H9 (cell line): Measurements from ENCODE around the gene OGFOD2. TPM values are rescaled to one million over a fixed set of nuclear protein-coding genes. Genes with fewer than 3 reads are reported as not detected.
A peak's percentile ranks its signal among the peaks of the same experiment; 100 is the strongest.

Experiments used
- DNase-seq: peaks from one replicate; pipeline ENCODE4 v3.0.0-alpha.2; 2017
- H2AFZ ChIP-seq: one replicate; pipeline ENCODE4 v1.6.1; 2013; ENCODE audit warnings: mild to moderate bottlenecking, low read length, control low read depth, moderate library complexity
- H2AK5ac ChIP-seq: 2 replicates; pipeline ENCODE4 v1.6.1; 2013; ENCODE audit warnings: low read length, control low read depth, mixed read lengths; ENCODE audit not compliant: insufficient read length
- H2BK120ac ChIP-seq: one replicate; pipeline ENCODE4 v1.6.1; 2013; ENCODE audit warnings: low read depth, mild to moderate bottlenecking, low read length, control low read depth, inconsistent platforms; ENCODE audit not compliant: poor library complexity, severe bottlenecking
- H2BK12ac ChIP-seq: 2 replicates; pipeline ENCODE4 v1.6.1; 2013; ENCODE audit warnings: low read length, control low read depth, mixed read lengths, low read depth; ENCODE audit not compliant: insufficient read length
- H2BK15ac ChIP-seq: 2 replicates; pipeline ENCODE4 v1.6.1; 2013; ENCODE audit warnings: low read depth, low read length, control low read depth
- H2BK20ac ChIP-seq: one replicate; pipeline ENCODE4 v1.6.1; 2013; ENCODE audit warnings: low read depth, mild to moderate bottlenecking, low read length, control low read depth, inconsistent platforms; ENCODE audit not compliant: poor library complexity, severe bottlenecking
- H2BK5ac ChIP-seq: 2 replicates; pipeline ENCODE4 v1.6.1; 2013; ENCODE audit warnings: low read length, control low read depth, mixed read lengths; ENCODE audit not compliant: insufficient read length
- H3K14ac ChIP-seq: 2 replicates; pipeline ENCODE4 v1.6.1; 2013; ENCODE audit warnings: low read length, control low read depth; ENCODE audit not compliant: insufficient read depth
- H3K18ac ChIP-seq: 2 replicates; pipeline ENCODE4 v1.6.1; 2013; ENCODE audit warnings: low read depth, mild to moderate bottlenecking, mixed read lengths, low read length, control low read depth; ENCODE audit not compliant: insufficient read length
- H3K23ac ChIP-seq: 2 replicates; pipeline ENCODE4 v1.6.1; 2013; ENCODE audit warnings: low read length, control low read depth, mixed read lengths, low read depth; ENCODE audit not compliant: insufficient read length
- H3K23me2 ChIP-seq: 2 replicates; pipeline ENCODE4 v1.6.1; 2013; ENCODE audit warnings: low read depth, mild to moderate bottlenecking, mixed read lengths, low read length, control low read depth; ENCODE audit not compliant: insufficient read length, poor library complexity, severe bottlenecking
- H3K27ac ChIP-seq: 2 replicates; pipeline ENCODE4 v1.5.1; 2013; ENCODE audit warnings: low read length, control low read depth, mixed read lengths, low read depth; ENCODE audit not compliant: insufficient read length
- H3K27me3 ChIP-seq: 2 replicates; pipeline ENCODE4 v1.6.1; 2013; ENCODE audit warnings: low read length, control low read depth, inconsistent platforms; ENCODE audit not compliant: insufficient read depth
- H3K4ac ChIP-seq: 2 replicates; pipeline ENCODE4 v1.6.1; 2013; ENCODE audit warnings: low read depth, mild to moderate bottlenecking, control low read depth, inconsistent platforms, low read length, moderate library complexity
- H3K4me1 ChIP-seq: 2 replicates; pipeline ENCODE4 v1.6.1; 2013; ENCODE audit warnings: low read length, control low read depth, inconsistent platforms; ENCODE audit not compliant: insufficient read depth
- H3K4me2 ChIP-seq: 2 replicates; pipeline ENCODE4 v1.6.1; 2013; ENCODE audit warnings: low read length, control low read depth, mixed read lengths; ENCODE audit not compliant: insufficient read length, insufficient read depth
- H3K56ac ChIP-seq: 2 replicates; pipeline ENCODE4 v1.6.1; 2013; ENCODE audit warnings: low read depth, mild to moderate bottlenecking, mixed read lengths, low read length, control low read depth; ENCODE audit not compliant: insufficient read length
- H3K79me1 ChIP-seq: 2 replicates; pipeline ENCODE4 v1.6.1; 2013; ENCODE audit warnings: low read depth, mild to moderate bottlenecking, moderate library complexity, low read length, control low read depth, inconsistent platforms; ENCODE audit not compliant: insufficient read depth, poor library complexity, severe bottlenecking
- H3K79me2 ChIP-seq: 2 replicates; pipeline ENCODE4 v1.6.1; 2013; ENCODE audit warnings: low read length, control low read depth, inconsistent platforms; ENCODE audit not compliant: insufficient read depth
- H3K9ac ChIP-seq: 2 replicates; pipeline ENCODE4 v1.6.1; 2013; ENCODE audit warnings: low read length, control low read depth, mixed read lengths; ENCODE audit not compliant: insufficient read length; ENCODE audit errors: extremely low read depth
- H3K9me3 ChIP-seq: one replicate; pipeline ENCODE4 v1.6.1; 2013; ENCODE audit warnings: low read depth, low read length, inconsistent platforms; ENCODE audit not compliant: control insufficient read depth
- H3T11ph ChIP-seq: one replicate; pipeline ENCODE4 v1.6.1; 2013; ENCODE audit warnings: mild to moderate bottlenecking, low read length, control low read depth, inconsistent platforms
- H4K20me1 ChIP-seq: one replicate; pipeline ENCODE4 v1.6.1; 2013; ENCODE audit not compliant: control insufficient read depth, insufficient read length, insufficient read depth
- H4K5ac ChIP-seq: 2 replicates; pipeline ENCODE4 v1.6.1; 2013; ENCODE audit warnings: low read depth, mild to moderate bottlenecking, mixed read lengths, low read length, control low read depth; ENCODE audit not compliant: insufficient read length
- H4K8ac ChIP-seq: replicated peaks from 2 replicates; pipeline ENCODE4 v1.6.1; 2013; ENCODE audit warnings: low read length, control low read depth, mixed read lengths, low read depth; ENCODE audit not compliant: insufficient read length
- H4K91ac ChIP-seq: 2 replicates; pipeline ENCODE4 v1.6.1; 2013; ENCODE audit warnings: low read depth, mild to moderate bottlenecking, moderate library complexity, mixed read lengths, low read length, control low read depth; ENCODE audit not compliant: insufficient read length
- H3K27ac Mint-ChIP-seq, 3 experiments: 2 replicates in 2 of 3; 3 replicates in 1 of 3; pipeline ENCODE4 v1.8.0; 2020 to 2021; ENCODE audit warnings: mixed read lengths in 3 of 3, mild to moderate bottlenecking in 1 of 3, moderate library complexity in 1 of 3
- H3K27me3 Mint-ChIP-seq: 2 replicates; pipeline ENCODE4 v1.8.0; 2021; ENCODE audit warnings: low read depth, mild to moderate bottlenecking, moderate library complexity, mixed read lengths
- H3K36me3 Mint-ChIP-seq, 3 experiments: 2 replicates in 2 of 3; 3 replicates in 1 of 3; pipeline ENCODE4 v1.8.0; 2020 to 2021; ENCODE audit warnings: low read depth in 3 of 3, mixed read lengths in 3 of 3; ENCODE audit not compliant: insufficient read depth in 1 of 3
- H3K4me1 Mint-ChIP-seq, 2 experiments: 2 replicates each; pipeline ENCODE4 v1.8.0; 2020; ENCODE audit warnings: mixed read lengths in 2 of 2
- H3K4me3 Mint-ChIP-seq, 2 experiments: 2 replicates in 1 of 2; 3 replicates in 1 of 2; pipeline ENCODE4 v1.8.0; 2020 to 2021; ENCODE audit warnings: mild to moderate bottlenecking in 2 of 2, mixed read lengths in 2 of 2, moderate library complexity in 1 of 2
- H3K9me3 Mint-ChIP-seq, 2 experiments: 2 replicates in 1 of 2; 3 replicates in 1 of 2; pipeline ENCODE4 v1.8.0; 2020; ENCODE audit warnings: mild to moderate bottlenecking in 2 of 2, mixed read lengths in 2 of 2, moderate library complexity in 1 of 2
- WGBS: extraction: QIAGEN DNeasy Blood & Tissue Kit; methylation state at CpG from one replicate; pipeline ENCODE4 v1.1.7; 2013; ENCODE audit warnings: missing lambda C conversion rate, low lambda C conversion rate, mixed read lengths; ENCODE audit not compliant: insufficient read length; ENCODE audit errors: extremely low coverage; 5-methylcytosine and 5-hydroxymethylcytosine counted together
- total RNA-seq: library from RNA; stranded (reverse); gene quantifications from 2 replicates; pipeline ENCODE4 v1.2.1, GENCODE V29; 2021
- TF ChIP-seq, protein P1 (sequence below): fragments of 200-600 bp; sonication (generic); conservative IDR thresholded peaks from 3 replicates; pipeline ENCODE4 v1.8.0; 2021; ENCODE audit warnings: antibody characterized with exemption, mild to moderate bottlenecking

The OGFOD2 gene
- total RNA-seq, 1 experiment from 2014 or later = 14.7 TPM

DNA sequence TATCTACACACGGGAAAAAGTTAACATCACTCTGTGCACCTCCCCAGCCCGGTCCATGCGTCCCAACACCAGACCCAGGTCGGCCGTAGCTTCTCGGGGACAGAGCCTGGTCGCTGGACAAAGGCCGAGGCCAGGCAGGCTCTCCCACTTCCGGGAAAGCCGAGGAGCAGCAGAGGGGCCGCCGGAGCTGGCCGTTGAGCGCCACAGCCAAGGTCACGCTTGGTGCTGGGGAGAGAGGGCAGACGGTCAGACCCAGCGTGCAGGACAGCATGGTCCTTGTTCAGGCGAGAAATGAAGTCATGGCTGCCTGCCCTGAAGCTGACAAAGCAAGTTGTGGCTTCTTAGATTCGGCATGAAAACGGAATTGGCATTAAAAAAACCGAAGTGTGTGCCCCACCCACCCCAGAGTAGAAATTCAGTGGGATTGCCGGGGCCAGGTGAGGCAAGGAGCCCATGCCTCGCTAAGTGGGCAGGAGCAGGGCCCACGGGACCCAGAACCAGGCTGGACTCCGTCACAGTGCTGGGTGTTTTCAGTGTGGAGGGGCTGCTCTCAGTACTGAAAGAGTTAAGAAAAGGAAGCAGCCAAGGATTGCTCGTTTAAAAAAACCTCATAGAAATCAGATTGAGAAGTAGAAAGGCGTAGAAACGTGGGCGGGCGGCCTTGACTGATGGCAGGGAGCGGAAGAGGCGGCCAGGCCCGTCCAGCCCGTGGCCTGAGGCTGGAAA is 9.7 kb downstream of the OGFOD2 start:
- no peaks in the 10 kb centered on the region for H3K79me1 ChIP-seq
- H2BK12ac ChIP-seq = no peak overlapping the region
- H3K56ac ChIP-seq = no peak overlapping the region
- H3K9me3 ChIP-seq = no peaks in the 10 kb centered on the region
- TF ChIP-seq, protein P1, sequence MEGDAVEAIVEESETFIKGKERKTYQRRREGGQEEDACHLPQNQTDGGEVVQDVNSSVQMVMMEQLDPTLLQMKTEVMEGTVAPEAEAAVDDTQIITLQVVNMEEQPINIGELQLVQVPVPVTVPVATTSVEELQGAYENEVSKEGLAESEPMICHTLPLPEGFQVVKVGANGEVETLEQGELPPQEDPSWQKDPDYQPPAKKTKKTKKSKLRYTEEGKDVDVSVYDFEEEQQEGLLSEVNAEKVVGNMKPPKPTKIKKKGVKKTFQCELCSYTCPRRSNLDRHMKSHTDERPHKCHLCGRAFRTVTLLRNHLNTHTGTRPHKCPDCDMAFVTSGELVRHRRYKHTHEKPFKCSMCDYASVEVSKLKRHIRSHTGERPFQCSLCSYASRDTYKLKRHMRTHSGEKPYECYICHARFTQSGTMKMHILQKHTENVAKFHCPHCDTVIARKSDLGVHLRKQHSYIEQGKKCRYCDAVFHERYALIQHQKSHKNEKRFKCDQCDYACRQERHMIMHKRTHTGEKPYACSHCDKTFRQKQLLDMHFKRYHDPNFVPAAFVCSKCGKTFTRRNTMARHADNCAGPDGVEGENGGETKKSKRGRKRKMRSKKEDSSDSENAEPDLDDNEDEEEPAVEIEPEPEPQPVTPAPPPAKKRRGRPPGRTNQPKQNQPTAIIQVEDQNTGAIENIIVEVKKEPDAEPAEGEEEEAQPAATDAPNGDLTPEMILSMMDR = no peak
- no peak overlapping the region for H2BK20ac ChIP-seq
- H3K79me2 ChIP-seq = no peaks in the 10 kb centered on the region
- H3K14ac ChIP-seq = no peak overlapping the region
- H3K4me1 ChIP-seq = peaks cover 6% of the 10 kb centered on the region; the same call in 1 of the 2 replicates
- peaks cover 10% of the 10 kb centered on the region for H3K23me2 ChIP-seq
- H2AFZ ChIP-seq = no peak overlapping the region
- no peaks in the 10 kb centered on the region for H4K20me1 ChIP-seq
- H4K91ac ChIP-seq = no peak overlapping the region
- H3K18ac ChIP-seq = no peak overlapping the region
- no peak overlapping the region for H3K4ac ChIP-seq
- no peak overlapping the region for H4K5ac ChIP-seq
- Mint-ChIP-seq H3K27ac (peak overlapping the region in 2 of 3 experiments; percentile 7 to 92; a peak in 3 of 7 replicates), H3K4me3 (no peak overlapping the region), H3K27me3 (no peaks in the 10 kb centered on the region), H3K4me1 (peaks cover 8 to 28% of the 10 kb centered on the region in 2 experiments), H3K36me3 (peaks cover 0 to 15% (median 8%) of the 10 kb centered on the region in 3 experiments; a peak in 3 of 7 replicates), H3K9me3 (no peaks in the 10 kb centered on the region)
- H3K27ac ChIP-seq = no peak overlapping the region
- H4K8ac ChIP-seq = no peak overlapping the region
- no peak overlapping the region for H2BK120ac ChIP-seq
- no peak overlapping the region for H3T11ph ChIP-seq
- no peak overlapping the region for H2BK15ac ChIP-seq
- WGBS = no CpG with 5 or more reads among the region's 34 CpGs
- H3K23ac ChIP-seq = no peak overlapping the region
- H3K4me2 ChIP-seq = no peak overlapping the region
- no peak overlapping the region for H2AK5ac ChIP-seq
- no peak overlapping the region for H3K9ac ChIP-seq
- no peak for DNase-seq
- no peaks in the 10 kb centered on the region for H3K27me3 ChIP-seq
- H2BK5ac ChIP-seq = no peak overlapping the region
